OCI-LY1 (cell line): ENCODE measurements around the gene FGF14.

Source experiments
- CTCF ChIP-seq: fragments of 200-600 bp; sonication (generic), shearing (Covaris generic); IDR thresholded peaks from 2 replicates; pipeline ENCODE4 v1.5.1; 2017; ENCODE audit warnings: mild to moderate bottlenecking, antibody characterized with exemption, low read length, moderate library complexity, mixed read lengths
- EZH2 ChIP-seq: fragments of 200-600 bp; sonication (generic), shearing (Covaris generic); IDR thresholded peaks from 2 replicates; pipeline ENCODE4 v1.8.0; 2017; ENCODE audit warnings: borderline replicate concordance, mixed run types, mild to moderate bottlenecking, antibody characterized with exemption, low read length, moderate library complexity, mixed read lengths

GRCh38 chr13:102318233-102318632 is 83.6 kb downstream of the FGF14 start:
- TF ChIP-seq CTCF (no peak), EZH2 (no peak)
